Fibroblast of the conjunctiva (primary cell): Measurements from ENCODE around the gene HERC4.
"Not testable (repeated sequence)": the region's sequence is repeated elsewhere in the genome, so short reads cannot be mapped to it uniquely, and the experiment has no call there.

ENCODE experiments used
- DNase-seq: peaks from one replicate; pipeline ENCODE4 v3.0.0-alpha.2; 2010; ENCODE audit warnings: low read depth

Gene HERC4

GRCh38 chr10:68046642-68047041 lies 28.4 kb downstream of the HERC4 start:
- DNase-seq: no peak

DNA sequence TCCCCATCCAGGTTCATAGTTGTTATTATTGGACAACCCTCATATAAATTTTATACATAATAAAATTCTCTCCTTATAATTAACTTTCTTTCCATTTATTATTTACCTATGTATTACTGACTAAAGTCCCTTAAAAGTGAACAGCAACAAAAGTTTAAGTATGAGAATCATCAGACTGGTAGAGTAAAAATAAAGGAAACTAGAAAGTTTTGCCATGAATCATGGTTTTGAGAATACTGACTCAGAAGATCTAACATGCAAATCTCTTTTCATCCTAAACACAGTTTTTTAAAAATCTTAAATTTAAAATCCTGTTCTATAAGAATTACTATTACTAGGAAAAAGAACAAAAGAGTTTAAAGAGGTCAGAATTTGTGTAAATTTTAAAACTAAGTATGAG lies 32.1 kb downstream of the HERC4 start:
- DNase-seq: no peak

DNA sequence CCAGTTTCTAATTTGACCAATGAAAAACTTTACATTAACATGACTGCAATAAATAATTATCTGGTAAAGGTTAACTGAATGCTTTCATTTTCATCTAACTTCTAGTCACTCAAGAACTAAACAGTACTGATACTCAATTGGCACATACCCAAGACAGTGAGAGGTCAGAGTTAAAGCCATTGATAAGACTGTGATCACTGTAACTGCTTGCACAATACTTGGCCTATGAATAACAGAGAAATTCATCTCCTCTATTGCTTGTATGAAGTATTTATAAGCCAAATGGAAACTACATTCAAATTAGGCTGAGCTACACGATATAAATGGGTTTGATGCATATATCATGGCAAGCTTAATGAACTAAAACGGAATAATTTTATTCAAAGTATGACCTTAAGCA lies 43.0 kb downstream of the HERC4 start:
- DNase-seq: no peak

GRCh38 chr10:68027429-68027828 lies 47.7 kb downstream of the HERC4 start:
- no peak for DNase-seq

GRCh38 chr10:68023292-68023691 lies 51.8 kb downstream of the HERC4 start:
- DNase-seq: no peak

GRCh38 chr10:68022324-68022723 lies 52.8 kb downstream of the HERC4 start:
- not testable (repeated sequence) for DNase-seq

GRCh38 chr10:68016519-68016918 lies 58.6 kb downstream of the HERC4 start:
- not testable (repeated sequence) for DNase-seq

- no peak for DNase-seq
These were observed 64.6 kb downstream of the HERC4 start for GRCh38 chr10:68010426-68010940.

DNA sequence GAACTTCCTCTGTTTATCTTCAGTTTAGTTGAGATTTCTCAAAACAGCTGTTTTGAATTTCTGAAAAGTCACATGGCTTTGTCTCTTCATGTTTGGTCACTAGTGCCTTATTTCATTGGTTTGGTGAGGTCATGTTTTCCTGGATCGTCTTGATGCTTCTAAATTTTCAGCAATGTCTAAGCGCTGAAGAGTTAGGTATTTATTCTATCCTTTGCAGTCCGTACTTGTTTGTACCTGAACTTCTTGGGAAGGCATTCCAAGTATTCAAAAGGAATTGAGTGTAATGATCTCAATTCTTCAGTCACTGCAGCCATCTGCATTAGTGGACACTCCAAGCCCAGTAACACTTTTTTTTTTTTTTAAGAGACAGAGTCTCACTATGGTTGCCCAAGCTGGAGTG lies 67.7 kb downstream of the HERC4 start:
- no peak for DNase-seq

- no peak for DNase-seq
These were observed 73.5 kb downstream of the HERC4 start for GRCh38 chr10:68001539-68001938.

DNA sequence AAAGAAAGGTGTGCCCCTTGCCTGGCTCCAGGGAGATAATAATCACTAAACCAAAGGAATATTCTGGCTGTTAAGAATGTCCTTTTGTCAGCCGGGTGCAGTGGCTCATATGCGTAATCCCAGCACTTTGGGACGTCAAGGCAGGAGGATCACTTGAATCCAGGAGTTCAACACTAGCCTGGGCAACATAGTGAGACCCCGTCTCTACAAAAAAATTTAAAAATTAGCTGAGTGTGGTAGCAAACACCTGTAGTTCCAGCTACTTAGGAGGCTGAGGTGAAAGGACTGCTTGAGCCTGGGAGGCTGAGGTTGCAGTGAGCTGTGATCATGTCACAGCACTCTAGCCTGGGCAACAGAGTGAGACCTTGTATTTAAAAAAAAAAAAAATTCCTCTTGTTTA lies 74.1 kb downstream of the HERC4 start:
- DNase-seq: no peak

DNA sequence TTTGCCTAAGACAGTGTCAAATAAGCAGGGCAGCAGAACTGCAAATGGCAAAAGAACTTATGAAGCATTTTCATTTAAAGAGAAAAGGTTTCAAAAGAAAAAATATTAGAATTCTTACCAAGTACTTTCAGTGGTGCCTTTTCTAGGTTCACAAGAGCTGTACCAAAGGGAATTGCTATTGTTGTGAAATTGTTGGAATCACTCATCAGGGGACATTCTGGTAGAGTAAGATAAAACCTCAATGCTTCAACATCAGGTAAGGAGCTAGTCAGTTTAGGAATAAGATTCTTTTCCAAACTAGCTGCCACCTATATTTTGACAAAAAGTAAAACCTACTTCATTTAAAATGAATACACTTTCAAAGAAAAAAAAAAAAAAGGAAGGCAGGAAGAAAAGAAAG lies 85.0 kb downstream of the HERC4 start:
- no peak for DNase-seq

GRCh38 chr10:67988606-67989005 lies 86.5 kb downstream of the HERC4 start:
- DNase-seq: no peak

DNA sequence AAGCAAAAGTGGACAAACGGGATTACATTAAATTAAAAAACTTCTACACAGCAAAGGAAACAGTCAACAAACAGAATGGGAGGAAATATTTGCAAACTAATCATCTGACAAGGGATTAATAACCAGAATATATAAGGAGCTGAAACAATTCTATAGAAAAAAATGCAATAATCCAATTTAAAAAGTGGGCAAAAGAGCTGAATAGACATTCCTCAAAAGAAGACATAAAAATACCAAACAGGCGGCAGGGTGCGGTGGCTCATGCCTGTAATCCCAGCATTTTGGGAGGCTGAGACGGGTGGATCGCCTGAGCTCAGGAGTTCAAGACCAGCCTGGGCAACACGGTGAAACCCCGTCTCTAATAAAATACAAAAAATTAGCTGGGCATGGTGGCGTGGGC lies 92.5 kb downstream of the HERC4 start:
- not testable (repeated sequence) for DNase-seq

DNA sequence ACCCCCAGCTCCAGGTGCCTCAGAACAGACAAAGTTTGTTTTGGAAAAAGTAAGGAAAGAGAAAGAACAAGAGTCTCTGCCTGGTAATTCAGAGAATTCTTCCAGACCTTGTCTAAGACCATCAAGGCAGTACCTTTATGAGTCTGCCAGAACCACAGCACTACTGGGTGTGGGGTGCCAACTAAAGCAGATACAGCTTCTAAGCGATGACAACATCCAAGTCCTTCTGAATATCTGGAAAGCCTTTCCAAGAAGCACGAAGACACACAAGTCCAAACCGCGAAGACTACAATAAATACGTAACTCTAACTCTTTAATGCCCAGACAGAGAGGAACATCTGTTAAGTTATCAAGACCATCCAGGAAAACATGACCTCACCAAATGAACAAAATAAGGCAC lies 96.3 kb downstream of the HERC4 start:
- DNase-seq: no peak

- DNase-seq: no peak
These were observed 97.8 kb downstream of the HERC4 start for GRCh38 chr10:67977251-67977650.

DNA sequence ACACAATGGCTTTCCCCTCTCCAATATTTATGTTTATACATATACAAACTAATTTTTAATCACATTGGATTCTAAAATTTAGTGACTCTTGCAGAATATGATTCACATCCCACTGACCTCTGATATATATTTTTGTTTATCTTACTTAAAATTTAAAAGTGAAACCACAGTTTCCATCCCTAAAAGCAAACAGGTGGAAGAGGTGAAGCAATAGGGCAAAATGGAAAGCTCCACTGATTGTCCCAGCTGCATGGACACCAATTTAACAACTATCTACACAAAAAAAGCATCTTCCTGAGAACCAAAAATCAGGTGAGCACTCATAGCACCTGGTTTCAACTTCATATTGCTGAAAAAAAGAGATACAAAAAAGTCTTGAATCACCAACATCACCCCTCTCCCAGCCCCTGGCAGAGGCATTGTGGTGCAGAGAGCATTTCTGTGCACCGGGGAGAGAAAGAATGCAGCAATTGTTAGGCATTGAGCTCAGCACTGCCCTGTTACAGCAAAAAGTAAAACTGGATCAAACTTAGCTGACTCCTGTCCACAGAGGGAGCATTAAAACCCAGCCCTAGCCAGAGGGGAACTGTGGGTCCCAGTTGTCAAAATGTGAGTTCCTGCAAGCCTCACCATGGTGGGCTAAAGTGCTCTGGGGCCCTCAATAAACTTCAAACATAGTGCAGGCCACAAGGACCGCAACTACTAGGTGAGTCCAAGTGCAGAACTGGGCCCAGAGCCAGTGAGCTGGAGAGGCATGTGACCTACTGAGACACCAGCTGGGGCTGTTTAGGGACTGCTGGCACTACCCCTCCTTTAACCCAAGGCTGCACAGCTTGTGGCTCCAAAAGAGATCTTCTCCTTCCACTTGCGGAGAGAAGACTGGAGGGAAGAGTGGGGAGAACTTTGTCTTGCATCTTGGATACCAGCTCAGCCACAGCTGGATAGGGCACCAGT lies 98.5 kb downstream of the HERC4 start:
- no peak for DNase-seq

DNA sequence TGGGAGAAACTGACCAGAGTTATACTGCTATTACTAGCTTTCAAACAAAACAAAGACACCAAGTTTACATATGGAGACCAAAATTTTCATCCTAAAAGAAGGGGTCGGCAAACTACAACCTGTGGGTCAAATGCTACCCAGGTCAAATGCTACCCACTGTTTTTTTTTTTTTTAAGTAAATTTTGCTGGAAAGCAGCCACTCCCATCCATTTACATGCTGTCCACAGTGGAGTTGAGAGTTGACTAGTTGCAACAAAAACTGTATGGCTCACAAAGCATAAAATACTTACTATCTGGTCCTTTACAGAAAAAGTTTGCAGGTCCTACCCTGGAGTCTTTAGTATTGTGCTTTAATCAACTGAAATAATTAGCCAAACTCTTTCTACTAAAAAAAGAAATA lies 99.2 kb downstream of the HERC4 start:
- no peak for DNase-seq

- DNase-seq: no peak
These were observed 103.8 kb downstream of the HERC4 start for GRCh38 chr10:67971311-67971710.

DNA sequence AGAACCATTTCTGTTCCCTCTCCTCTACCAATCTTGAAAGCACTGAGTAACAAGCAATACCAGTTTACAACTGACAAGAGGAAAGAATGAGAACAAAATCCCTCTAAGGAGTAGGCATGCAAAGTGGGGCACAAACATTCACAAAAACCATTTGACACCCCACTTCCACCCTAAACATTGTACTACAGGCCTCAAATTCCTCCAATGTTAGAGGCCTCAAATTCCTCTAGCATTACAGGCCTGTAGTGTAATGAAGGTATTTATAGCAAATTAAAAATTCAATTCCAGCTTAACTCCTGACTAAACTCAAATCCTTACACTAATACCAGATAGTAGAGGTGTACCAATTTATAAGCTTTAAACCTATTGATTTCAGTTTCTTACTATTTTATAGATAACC lies 105.2 kb downstream of the HERC4 start:
- DNase-seq: no peak

DNA sequence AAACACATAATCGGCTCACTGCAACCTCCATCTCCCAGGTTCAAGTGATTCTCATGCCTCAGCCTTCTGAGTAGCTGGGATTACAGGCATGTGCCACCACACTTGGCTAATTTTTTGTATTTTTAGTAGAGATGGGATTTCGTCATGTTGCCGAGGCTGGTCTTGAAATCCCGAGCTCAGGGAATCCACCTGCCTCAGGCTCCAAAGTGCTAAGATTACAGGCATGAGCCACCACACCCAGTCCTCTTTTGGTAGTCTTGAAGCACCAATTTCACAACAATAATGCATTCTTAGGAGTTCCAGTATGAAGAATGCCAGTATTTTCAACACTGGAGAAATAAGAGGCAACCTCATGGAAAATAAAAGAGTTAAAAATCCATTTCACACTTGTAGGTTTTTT lies 109.0 kb downstream of the HERC4 start:
- DNase-seq: not testable (repeated sequence)

GRCh38 chr10:67965456-67965855 lies 109.6 kb downstream of the HERC4 start:
- no peak for DNase-seq

- no peak for DNase-seq
These were observed 115.1 kb downstream of the HERC4 start for GRCh38 chr10:67959839-67960476.
